GM18861 (cell line): ENCODE data around the gene LRRN4.
"Not testable (repeated sequence)": the region's sequence is repeated elsewhere in the genome, so short reads cannot be mapped to it uniquely, and the experiment has no call there.

Source experiments
- ATAC-seq: cut with Tn5 transposase; IDR thresholded peaks from one replicate; pipeline ENCODE4 v1.9.1; 2021; ENCODE audit not compliant: unreplicated experiment

The LRRN4 gene

GRCh38 chr20:6034134-6034969 lies 19.5 kb downstream of the LRRN4 start:
- no peak for ATAC-seq

GRCh38 chr20:6032907-6033306 lies 21.0 kb downstream of the LRRN4 start:
- not testable (repeated sequence) for ATAC-seq

- ATAC-seq = no peak
Observed at GRCh38 chr20:6030453-6031080, 23.3 kb downstream of the LRRN4 start.

GRCh38 chr20:6029538-6029937 lies 24.3 kb downstream of the LRRN4 start:
- ATAC-seq = no peak

- ATAC-seq = no peak
Observed at GRCh38 chr20:6028818-6029217, 25.0 kb downstream of the LRRN4 start.

GRCh38 chr20:6026051-6026450 lies 27.8 kb downstream of the LRRN4 start:
- ATAC-seq = no peak

GRCh38 chr20:6024768-6025167 lies 29.1 kb downstream of the LRRN4 start:
- no peak for ATAC-seq

- ATAC-seq = no peak
Observed at GRCh38 chr20:6017880-6018279, 36.0 kb downstream of the LRRN4 start.

- ATAC-seq = no peak
Observed at GRCh38 chr20:6017467-6017866, 36.4 kb downstream of the LRRN4 start.

GRCh38 chr20:6014957-6015356 lies 38.9 kb downstream of the LRRN4 start:
- ATAC-seq = no peak

- ATAC-seq = no peak
Observed at GRCh38 chr20:6014017-6014416, 39.8 kb downstream of the LRRN4 start.

- ATAC-seq = no peak
Observed at GRCh38 chr20:6012179-6012578, 41.7 kb downstream of the LRRN4 start.

GRCh38 chr20:6008254-6008653 lies 45.6 kb downstream of the LRRN4 start:
- ATAC-seq = no peak

- ATAC-seq = no peak
Observed at GRCh38 chr20:6007529-6008103, 46.2 kb downstream of the LRRN4 start.

- ATAC-seq = no peak
Observed at GRCh38 chr20:6007094-6007528, 46.7 kb downstream of the LRRN4 start.

GRCh38 chr20:6006603-6006949 lies 47.3 kb downstream of the LRRN4 start:
- ATAC-seq = no peak

GRCh38 chr20:6000871-6001270 lies 53.0 kb downstream of the LRRN4 start:
- no peak for ATAC-seq

- ATAC-seq = no peak
Observed at GRCh38 chr20:5999783-6000182, 54.1 kb downstream of the LRRN4 start.

- ATAC-seq = peak; percentile 93
Observed at GRCh38 chr20:5996765-5997164, 57.1 kb downstream of the LRRN4 start.

GRCh38 chr20:5991623-5992441 lies 62.0 kb downstream of the LRRN4 start:
- no peak for ATAC-seq

- ATAC-seq = no peak
Observed at GRCh38 chr20:5990946-5991345, 62.9 kb downstream of the LRRN4 start.
